ENCODE results near the gene SLC6A18. TPM values are rescaled to one million over a fixed set of nuclear protein-coding genes. Genes with fewer than 3 reads are reported as not detected.

SLC6A18 gene
- total RNA-seq, 1 donor, result not detected

DNA sequence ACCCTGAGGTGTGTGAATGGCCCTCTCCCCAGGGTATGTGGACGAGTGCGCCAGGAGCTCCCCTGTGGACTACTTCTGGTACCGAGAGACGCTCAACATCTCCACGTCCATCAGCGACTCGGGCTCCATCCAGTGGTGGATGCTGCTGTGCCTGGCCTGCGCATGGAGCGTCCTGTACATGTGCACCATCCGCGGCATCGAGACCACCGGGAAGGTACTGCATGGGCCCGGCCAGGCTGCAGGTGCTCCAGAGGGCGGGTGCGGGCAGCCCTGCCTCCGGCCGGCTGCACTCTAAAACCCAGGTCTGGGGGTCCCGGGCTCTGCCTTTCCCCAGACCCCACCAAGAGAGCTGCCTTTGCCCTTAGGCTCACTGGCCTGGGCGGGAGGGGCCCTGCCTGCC lies 12.9 kb upstream of the SLC6A18 start:
- DNase-seq (ENCODE audit: low read depth), result no peak
- H3K4me3 ChIP-seq (ENCODE audit: low read depth, low read length), result no peak overlapping the region
- no peak for TF ChIP-seq CTCF (IDR thresholded peaks at IDR 0.05; ENCODE audit: insufficient read depth, low read depth, low read length)

DNA sequence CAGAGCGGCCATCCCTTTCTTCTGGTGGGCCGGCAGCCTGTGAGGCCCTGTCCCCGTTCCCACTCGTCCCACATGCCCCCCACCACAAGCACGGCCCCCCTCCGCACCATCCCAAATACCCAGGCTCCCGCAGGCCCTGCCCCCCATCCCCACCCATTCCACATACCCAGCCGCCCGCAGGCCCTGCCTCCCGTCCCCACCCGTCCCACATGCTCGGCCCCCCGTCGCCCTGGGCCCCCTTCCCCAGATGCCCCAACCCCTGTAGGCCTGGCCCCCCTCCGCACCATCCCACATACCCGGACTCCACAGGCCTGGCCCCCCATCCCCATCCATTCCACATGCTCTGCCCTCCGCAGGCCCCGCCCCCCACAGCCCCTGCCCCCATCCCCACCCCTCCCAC lies 12.3 kb upstream of the SLC6A18 start:
- no peak for TF ChIP-seq CTCF (IDR thresholded peaks at IDR 0.05; ENCODE audit: insufficient read depth, low read depth, low read length)
- no peak for DNase-seq (ENCODE audit: low read depth)
- H3K4me3 ChIP-seq (ENCODE audit: low read depth, low read length), result no peak overlapping the region

- DNase-seq (ENCODE audit: low read depth), result no peak
- no peak for TF ChIP-seq CTCF (IDR thresholded peaks at IDR 0.05; ENCODE audit: insufficient read depth, low read depth, low read length)
Measured at GRCh38 chr5:1213508-1214162, 11.5 kb upstream of the SLC6A18 start.

DNA sequence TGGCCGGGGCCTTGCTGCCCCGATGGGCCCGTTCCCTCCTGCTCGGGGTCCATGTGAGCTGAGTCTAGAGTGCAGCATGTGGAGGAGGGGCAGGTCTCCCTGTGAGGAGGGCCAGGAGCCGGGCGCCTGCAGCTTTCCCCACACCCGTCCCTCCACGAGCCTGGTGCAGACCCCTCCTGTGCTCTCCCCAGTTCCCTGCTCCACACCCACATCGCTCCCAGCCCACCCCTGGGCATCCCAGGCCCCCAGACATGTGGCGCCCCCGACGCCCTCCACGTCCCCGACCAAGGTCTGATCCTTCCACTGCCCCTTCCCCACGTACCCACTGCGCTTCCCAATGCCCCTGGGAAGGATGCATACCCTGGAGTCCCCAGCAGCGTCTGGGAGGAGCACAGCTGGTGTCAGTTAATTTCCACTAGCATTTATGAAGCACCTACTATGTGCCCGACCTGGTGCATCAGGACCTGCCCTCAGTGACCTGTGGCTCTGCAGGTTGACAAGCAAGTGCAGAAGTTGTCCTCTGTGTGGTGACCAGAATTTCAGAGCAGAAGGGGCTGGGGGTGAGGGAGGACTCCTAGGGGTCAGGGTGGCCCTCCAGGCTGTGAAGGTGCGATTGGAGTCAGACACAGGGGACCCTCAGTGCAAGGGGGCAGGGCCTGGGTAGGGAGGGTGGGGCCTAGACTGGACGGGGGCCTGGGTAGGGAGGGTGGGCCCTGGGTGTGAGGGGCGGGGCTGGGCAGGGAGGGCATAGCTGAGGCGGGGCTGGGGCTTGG lies 10.8 kb upstream of the SLC6A18 start:
- no peak for TF ChIP-seq CTCF (IDR thresholded peaks at IDR 0.05; ENCODE audit: insufficient read depth, low read depth, low read length)
- no peak for DNase-seq (ENCODE audit: low read depth)
- H3K4me3 ChIP-seq (ENCODE audit: low read depth, low read length), result no peak overlapping the region

More at GRCh38 chr5:1213508-1214162, 11.5 kb upstream of the SLC6A18 start:
- no peak overlapping the region for H3K4me3 ChIP-seq (ENCODE audit: low read depth, low read length)

- no peak overlapping the region for H3K4me3 ChIP-seq (ENCODE audit: low read depth, low read length)
- no peak for TF ChIP-seq CTCF (IDR thresholded peaks at IDR 0.05; ENCODE audit: insufficient read depth, low read depth, low read length)
- DNase-seq (ENCODE audit: low read depth), result no peak
Measured at GRCh38 chr5:1214936-1215220, 10.3 kb upstream of the SLC6A18 start.

GRCh38 chr5:1215320-1216096 lies 9.7 kb upstream of the SLC6A18 start:
- no peak for DNase-seq (ENCODE audit: low read depth)
- no peak for TF ChIP-seq CTCF (IDR thresholded peaks at IDR 0.05; ENCODE audit: insufficient read depth, low read depth, low read length)
- H3K4me3 ChIP-seq (ENCODE audit: low read depth, low read length), result no peak overlapping the region
